HG03060 (cell line): Measurements from ENCODE around the gene SOX6.

Experiments used
- ATAC-seq: cut with Tn5 transposase; IDR thresholded peaks from one replicate; pipeline ENCODE4 v1.9.1; 2021; ENCODE audit warnings: low read depth, moderate number of reproducible peaks; ENCODE audit not compliant: unreplicated experiment

The SOX6 gene

GRCh38 chr11:16365581-16366228 lies 9.4 kb upstream of the SOX6 start:
- no peak for ATAC-seq

GRCh38 chr11:16364254-16364653 lies 7.9 kb upstream of the SOX6 start:
- ATAC-seq: no peak

DNA sequence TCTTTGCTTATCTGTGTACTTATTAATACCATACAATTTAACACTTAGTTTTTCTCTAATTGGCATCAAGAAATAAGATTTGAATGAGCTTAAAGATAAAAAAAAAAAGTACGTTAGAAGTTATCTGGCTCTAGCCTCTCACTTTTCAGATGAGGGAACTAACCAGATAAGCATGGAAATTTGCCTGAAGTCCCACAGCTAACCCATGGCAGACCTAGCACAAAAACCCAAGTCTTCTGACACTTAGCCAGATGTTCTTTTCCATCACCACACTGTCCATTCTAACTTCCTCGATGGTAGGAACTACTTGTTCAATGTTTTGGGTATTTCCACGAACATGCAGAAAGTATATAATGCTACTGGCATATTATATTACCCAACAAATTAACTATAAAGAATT lies 7.4 kb upstream of the SOX6 start:
- no peak for ATAC-seq

GRCh38 chr11:16361108-16361865 lies 4.9 kb upstream of the SOX6 start:
- ATAC-seq: no peak

DNA sequence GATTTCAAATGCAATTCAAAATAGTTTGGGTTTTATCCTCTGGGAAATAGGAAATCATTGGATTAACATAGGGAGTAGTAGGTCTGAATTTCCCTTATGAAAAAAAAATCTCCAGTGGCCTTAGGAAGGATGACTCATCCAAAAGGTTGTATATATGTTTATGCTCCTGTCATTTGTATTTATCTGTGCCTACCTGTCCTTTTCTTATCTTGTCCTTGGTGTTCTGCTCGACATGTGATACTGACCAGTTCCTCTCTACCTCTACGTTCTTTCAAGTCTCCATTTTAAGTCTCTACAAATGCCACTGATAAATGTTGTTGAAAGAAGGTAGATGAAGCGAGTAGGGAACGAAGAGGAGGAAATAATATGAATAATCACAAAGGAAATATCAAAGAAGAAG lies 3.0 kb upstream of the SOX6 start:
- no peak for ATAC-seq

GRCh38 chr11:16358726-16359125 lies 2.4 kb upstream of the SOX6 start:
- ATAC-seq: no peak

DNA sequence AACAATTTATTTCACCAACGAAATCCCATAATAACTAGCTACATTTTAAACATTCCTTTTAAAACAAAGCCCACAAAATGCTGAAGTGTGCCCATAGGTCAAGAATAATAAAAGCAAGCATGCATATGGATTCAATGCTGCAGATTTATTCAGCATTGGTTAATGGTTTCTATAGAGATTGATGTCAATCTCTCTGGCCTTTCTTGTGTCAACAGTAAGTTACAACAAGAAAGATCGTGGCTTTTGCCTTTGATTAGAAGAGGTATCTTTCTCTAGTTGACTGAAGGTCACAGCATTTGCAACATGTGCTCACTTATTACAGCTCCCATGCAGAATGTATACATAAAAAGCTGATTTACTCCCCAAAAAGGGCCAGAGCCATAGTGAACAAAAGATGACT lies 1.4 kb upstream of the SOX6 start:
- no peak for ATAC-seq

DNA sequence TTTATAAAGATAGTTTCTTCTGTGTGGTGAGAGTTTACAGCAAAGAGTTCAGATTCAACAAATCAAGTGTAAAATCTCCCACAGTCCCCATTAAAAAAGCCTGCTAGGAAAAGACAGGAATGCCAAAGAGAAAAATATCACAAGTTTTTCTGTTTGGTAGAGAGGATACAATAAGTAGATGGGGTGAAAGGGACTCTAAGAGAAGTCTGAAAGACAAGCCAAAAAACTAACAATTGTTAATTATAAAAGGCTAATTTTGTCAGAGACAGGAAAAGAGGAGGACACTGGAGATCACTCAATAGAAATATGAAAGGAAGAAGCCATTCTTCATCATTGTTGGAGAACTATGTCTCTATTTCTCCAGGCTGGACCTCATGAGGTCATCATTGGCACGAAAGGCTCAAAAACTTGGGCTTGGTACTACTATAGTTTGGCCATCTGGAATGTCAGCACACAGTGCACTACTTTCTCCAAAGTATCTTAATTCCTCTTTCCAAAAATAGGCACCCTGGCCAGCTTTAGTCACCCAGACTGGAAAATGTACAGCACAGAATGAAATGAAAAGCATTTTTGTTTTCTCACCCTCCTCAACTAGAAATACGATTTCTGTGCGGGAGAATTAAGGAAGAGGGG lies 531 bp upstream of the SOX6 start:
- ATAC-seq: no peak

DNA sequence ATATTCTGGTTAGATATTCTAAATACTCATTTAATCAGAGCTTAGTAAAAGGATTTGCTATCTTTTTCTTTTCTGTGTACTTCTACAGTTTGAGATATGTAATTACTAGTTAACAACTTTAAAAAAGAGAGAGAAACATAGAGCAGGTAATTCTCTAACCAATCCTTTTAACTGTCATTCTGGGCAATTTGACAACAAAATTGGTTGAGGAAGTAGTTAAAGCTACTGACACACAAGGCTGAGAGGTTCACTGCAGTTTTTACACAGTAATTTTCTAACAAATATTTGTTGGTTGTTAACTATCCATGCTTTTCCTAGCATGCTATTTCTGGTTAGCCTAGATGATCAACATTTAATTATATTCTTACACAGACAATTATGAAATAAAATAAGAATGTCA lies 3.6 kb downstream of the SOX6 start:
- no peak for ATAC-seq

GRCh38 chr11:16350125-16350524 lies 6.2 kb downstream of the SOX6 start:
- ATAC-seq: no peak

DNA sequence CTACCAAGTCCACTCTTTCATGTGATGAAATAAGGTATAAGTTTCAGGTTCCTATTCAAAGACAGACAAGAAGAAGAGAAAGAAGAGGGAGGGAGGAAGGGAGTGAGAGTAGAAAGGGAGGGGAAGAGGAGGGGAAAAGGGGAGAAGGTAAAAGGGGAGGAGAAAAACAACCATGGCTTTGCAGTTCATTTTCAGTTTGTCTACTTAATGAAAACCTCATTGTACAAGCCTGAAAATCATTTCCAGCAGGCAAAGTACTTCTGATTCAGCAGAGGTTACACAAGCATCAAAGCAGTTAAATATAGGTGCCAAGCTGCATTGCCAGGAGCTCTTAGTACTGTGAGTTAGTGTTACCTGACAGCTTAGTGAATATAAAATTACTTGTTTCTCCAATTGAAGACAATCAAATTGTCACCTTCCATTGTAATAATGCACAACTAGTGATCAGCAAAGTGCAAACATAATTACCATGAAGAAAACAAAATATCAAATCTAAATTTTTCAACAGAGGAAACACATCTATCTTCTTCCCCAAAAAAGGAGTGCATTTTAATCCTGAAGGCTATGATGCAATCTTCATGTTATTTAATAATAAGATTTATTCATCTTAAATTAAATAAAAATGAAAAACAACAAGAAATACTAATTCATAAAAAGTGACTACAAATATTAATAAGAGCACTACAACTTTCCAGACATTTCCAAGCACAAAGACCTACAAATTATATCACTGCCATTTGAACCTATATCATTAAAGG lies 8.2 kb downstream of the SOX6 start:
- no peak for ATAC-seq

- no peak for ATAC-seq
These were observed 9.4 kb downstream of the SOX6 start for GRCh38 chr11:16346975-16347374.

DNA sequence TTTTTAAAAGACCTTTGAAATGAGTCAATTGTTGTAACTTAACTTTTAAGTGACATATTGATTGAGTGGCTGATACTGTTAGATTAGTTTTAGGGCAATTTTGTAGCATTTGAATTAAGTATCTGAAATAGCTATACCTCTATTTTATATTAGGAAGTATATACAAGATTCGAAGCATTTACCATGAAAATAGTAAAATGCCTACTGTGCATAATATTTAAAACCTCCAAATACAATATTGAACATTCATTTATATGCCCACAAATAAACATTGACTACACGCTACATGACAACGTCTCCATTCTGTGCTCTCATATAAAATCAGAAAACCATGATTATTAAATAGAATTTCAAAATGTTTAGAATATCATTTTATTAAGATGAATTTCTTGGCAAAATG lies 14.5 kb downstream of the SOX6 start:
- ATAC-seq: no peak

DNA sequence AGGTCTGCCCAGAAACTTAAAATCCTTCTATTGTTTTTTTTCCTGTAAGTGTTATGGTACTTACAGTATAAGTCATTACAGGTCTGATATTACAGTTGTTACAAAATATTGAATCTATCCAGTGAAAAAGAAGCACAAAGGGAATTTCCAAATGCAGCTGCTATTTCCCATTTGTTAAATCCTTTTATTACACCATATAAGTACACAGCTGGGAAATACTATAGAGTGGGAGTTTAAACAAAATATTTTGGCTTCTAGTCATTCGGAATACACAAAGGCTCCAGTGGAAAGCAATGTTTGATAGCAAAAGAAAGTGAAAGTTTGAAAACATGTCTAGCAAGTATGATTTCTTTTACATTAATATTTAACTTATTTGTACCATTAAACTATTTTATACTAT lies 18.0 kb downstream of the SOX6 start:
- ATAC-seq: no peak

GRCh38 chr11:16337421-16338213 lies 18.7 kb downstream of the SOX6 start:
- no peak for ATAC-seq

DNA sequence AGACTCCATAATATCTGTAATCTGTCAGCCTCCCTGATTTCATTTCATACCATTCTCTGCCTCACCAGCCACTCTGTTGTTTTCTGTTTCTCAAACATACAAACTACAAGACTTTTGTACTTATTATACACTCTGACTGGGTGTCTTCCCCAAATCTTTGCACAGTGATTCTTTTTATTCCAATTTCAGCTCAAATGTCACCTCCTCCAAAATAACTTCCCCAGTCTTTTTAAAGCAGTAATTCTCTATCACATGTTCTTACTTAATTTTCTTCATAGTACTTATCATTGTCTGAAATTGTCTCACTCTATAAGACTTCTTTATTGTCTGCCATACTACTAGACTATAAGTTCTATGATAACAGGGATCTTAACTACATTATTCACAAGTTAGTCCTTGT lies 19.6 kb downstream of the SOX6 start:
- ATAC-seq: no peak

DNA sequence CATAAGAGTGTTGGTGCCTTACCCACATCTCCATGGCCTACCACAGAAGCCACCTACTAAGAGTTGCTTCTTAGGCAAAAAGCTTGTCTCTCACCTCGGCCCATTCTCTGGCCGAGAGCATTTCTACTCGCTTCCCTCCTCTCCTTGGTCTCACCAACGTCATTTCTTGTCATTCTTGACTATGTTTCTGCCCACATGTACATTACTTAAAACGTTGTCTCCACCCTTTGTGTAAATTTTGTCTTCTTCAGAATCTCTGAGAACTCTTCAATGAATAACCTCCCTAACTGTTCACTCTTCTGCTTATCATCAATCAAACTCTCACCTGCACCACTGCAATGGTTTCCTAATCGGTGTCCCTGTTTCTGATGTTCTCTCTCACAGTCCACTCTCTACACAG lies 20.1 kb downstream of the SOX6 start:
- ATAC-seq: no peak

DNA sequence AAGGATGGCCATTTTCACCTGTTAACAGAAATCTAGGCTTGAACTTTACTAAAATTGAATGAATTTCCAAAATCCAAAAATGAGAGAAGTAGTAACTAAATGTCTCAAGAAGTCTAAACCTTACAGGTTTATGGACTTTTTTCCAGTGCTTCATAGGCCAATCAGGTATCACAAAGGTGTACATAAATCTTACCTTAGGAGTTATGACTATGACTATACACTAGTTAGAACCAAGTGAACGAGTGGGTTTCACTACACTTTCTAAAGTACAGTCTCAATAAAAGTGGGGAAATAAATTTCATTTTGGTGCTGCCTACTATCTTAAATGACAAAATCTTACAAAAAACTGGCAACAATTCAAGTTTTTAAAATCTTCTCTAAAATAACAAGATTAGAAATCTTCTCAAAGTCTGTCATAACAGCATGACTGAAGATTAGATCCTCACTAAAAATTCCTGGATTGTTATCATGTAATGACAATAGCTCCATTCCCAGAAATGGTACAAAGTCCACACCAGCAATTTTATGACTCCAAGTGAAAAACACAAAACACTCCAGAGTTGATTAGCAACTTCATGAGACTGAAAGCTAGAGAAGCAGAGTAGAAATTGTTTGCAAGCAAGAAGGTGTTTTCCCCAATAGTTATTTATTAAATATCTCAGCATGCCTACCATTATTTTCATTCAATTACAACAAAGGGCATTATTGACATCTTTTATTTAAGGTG lies 20.9 kb downstream of the SOX6 start:
- no peak for ATAC-seq

- ATAC-seq: no peak
These were observed 29.6 kb downstream of the SOX6 start for GRCh38 chr11:16326679-16327297.
